Naive thymus-derived CD4-positive, alpha-beta T cell (primary cell): ENCODE measurements around the gene ZBTB46. TPM values are rescaled to one million over a fixed set of nuclear protein-coding genes. Genes with fewer than 3 reads are reported as not detected.
A peak's percentile ranks its signal among the peaks of the same experiment; 100 is the strongest.
"Not testable (repeated sequence)": the region's sequence is repeated elsewhere in the genome, so short reads cannot be mapped to it uniquely, and the experiment has no call there.

Experiments used
- ATAC-seq: fragments of 150-1000 bp; cut with Tn5 transposase; 2 replicates; pipeline ENCODE4 v1.10.0; 2021; ENCODE audit warnings: mild to moderate bottlenecking, moderate library complexity
- CTCF ChIA-PET: fragments of 350-600 bp; sonication (Branson Sonifier 250); formaldehyde crosslinking; loops from one replicate; lab custom pipeline; 2021; ENCODE audit warnings: antibody characterized with exemption; lab: Charles Lee
- POLR2A ChIA-PET: fragments of 350-600 bp; sonication (Branson Sonifier 250); formaldehyde crosslinking; loops from one replicate; lab custom pipeline; 2021; ENCODE audit warnings: antibody characterized with exemption, inconsistent platforms; lab: Charles Lee
- DNase-seq, 9 donors: peaks; one replicate each; pipeline versions ENCODE4 v3.0.0 to v3.0.0-alpha.2; 2020 to 2022; ENCODE audit warnings: mixed read lengths in 1 of 9
- H3K27ac ChIP-seq: one replicate; pipeline ENCODE4 v1.7.0; 2013; ENCODE audit warnings: mild to moderate bottlenecking, low read depth, low read length, moderate library complexity
- H3K27me3 ChIP-seq, 2 donors: one replicate each; pipeline ENCODE4 v1.7.0; 2013; ENCODE audit warnings: low read length in 2 of 2, mild to moderate bottlenecking in 2 of 2, moderate library complexity in 2 of 2; ENCODE audit not compliant: control insufficient read depth in 2 of 2, insufficient read depth in 2 of 2
- H3K36me3 ChIP-seq, 3 experiments: 1 replicate in 2 of 3; 2 replicates in 1 of 3; pipeline ENCODE4 v1.7.0; 2013; ENCODE audit warnings: low read length in 3 of 3, mild to moderate bottlenecking in 3 of 3, moderate library complexity in 1 of 3; ENCODE audit not compliant: insufficient read depth in 3 of 3, control insufficient read depth in 2 of 3
- H3K4me1 ChIP-seq, 2 donors: one replicate each; pipeline ENCODE4 v1.7.0; 2013; ENCODE audit warnings: low read length in 2 of 2, mild to moderate bottlenecking in 2 of 2, moderate library complexity in 1 of 2; ENCODE audit not compliant: control insufficient read depth in 2 of 2, insufficient read depth in 2 of 2
- H3K4me3 ChIP-seq: 2 replicates; pipeline ENCODE4 v1.7.0; 2013; ENCODE audit warnings: mild to moderate bottlenecking, low read length
- H3K9me3 ChIP-seq, 3 experiments: 1 replicate in 2 of 3; 2 replicates in 1 of 3; pipeline ENCODE4 v1.7.0; 2013; ENCODE audit warnings: low read length in 3 of 3; ENCODE audit not compliant: control insufficient read depth in 2 of 3
- H3K27ac Mint-ChIP-seq, 9 donors: one replicate each; pipeline ENCODE4 v1.8.0; 2020 to 2022; ENCODE audit warnings: mixed read lengths in 9 of 9, mild to moderate bottlenecking in 8 of 9, moderate library complexity in 5 of 9, inconsistent platforms in 2 of 9
- H3K27me3 Mint-ChIP-seq, 5 donors: one replicate each; pipeline ENCODE4 v1.8.0; 2021 to 2022; ENCODE audit warnings: mixed read lengths in 5 of 5, mild to moderate bottlenecking in 1 of 5
- H3K36me3 Mint-ChIP-seq, 5 donors: one replicate each; pipeline ENCODE4 v1.8.0; 2020 to 2022; ENCODE audit warnings: mixed read lengths in 5 of 5, mild to moderate bottlenecking in 3 of 5, inconsistent platforms in 1 of 5
- H3K4me1 Mint-ChIP-seq, 7 donors: one replicate each; pipeline ENCODE4 v1.8.0; 2020 to 2022; ENCODE audit warnings: mixed read lengths in 7 of 7, mild to moderate bottlenecking in 3 of 7, inconsistent platforms in 1 of 7
- H3K4me3 Mint-ChIP-seq, 10 donors: one replicate each; pipeline ENCODE4 v1.8.0; 2020 to 2022; ENCODE audit warnings: mild to moderate bottlenecking in 10 of 10, mixed read lengths in 10 of 10, moderate library complexity in 6 of 10, inconsistent platforms in 2 of 10
- H3K9me3 Mint-ChIP-seq, 11 donors: one replicate each; pipeline ENCODE4 v1.8.0; 2020 to 2022; ENCODE audit warnings: mixed read lengths in 11 of 11, mild to moderate bottlenecking in 4 of 11, inconsistent platforms in 1 of 11, moderate library complexity in 1 of 11
- intact Hi-C, 2 donors: fragments of 100-400 bp; cut with micrococcal nuclease; formaldehyde crosslinking; loops; one replicate each; pipeline ENCODE4 v1.15.1; 2023
- polyA plus RNA-seq, 2 donors: library from polyadenylated mRNA; unstranded; fragments of 300-500 nt; fragmentation: Illumina TruSeq; gene quantifications; one replicate each; pipeline ENCODE4 v1.2.3, GENCODE V29; 2021
- total RNA-seq, 6 experiments: library from RNA in 5 of 6; stranded (reverse) in 5 of 6; gene quantifications; 1 replicate in 5 of 6; 2 replicates in 1 of 6; pipeline ENCODE4 v1.2.3 and lab custom pipeline; 2021 to 2026

The ZBTB46 gene
- total and polyA plus RNA-seq, 7 experiments from 2014 or later, result 0.03 to 1.7 (median 0.07) TPM; not detected in 1

DNA sequence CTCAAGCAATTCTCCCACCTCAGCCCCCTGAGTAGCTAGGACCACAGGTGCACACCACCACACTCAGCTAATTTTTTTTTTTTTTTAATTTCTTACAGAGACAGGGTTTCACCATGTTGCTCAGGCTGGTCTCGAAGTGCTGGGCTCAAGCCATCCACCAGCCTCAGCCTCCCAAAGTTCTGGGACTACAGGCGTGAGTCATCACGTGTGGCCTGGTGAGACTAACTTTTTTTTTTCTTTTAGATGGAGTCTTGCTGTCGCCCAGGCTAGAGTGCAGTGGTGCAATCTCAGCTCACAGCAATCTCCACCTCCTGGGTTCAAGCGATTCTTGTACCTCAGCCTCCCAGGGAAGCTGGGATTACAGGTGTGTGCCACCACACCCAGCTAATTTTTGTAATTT lies 31.9 kb downstream of the ZBTB46 start:
- H3K4me3 Mint-ChIP-seq, H3K27me3 ChIP-seq, H3K9me3 ChIP-seq, POLR2A ChIA-PET, H3K36me3 ChIP-seq, H3K4me3 ChIP-seq, DNase-seq, H3K27ac Mint-ChIP-seq, ATAC-seq, H3K27ac ChIP-seq, intact Hi-C loops, H3K9me3 Mint-ChIP-seq, H3K4me1 ChIP-seq, H3K36me3 Mint-ChIP-seq: not testable (repeated sequence)
- CTCF ChIA-PET, result interaction anchor here (0.6 kb wide), 1 partner anchor 8 kb away, joined by 3 read pairs; no protein-coding TSS in a partner anchor
- Mint-ChIP-seq H3K4me1 (peaks cover 4 to 13% (median 8%) of the 10 kb centered on the region in 7 donors), H3K27me3 (peaks cover 7 to 26% (median 12%) of the 10 kb centered on the region in 5 donors)

DNA sequence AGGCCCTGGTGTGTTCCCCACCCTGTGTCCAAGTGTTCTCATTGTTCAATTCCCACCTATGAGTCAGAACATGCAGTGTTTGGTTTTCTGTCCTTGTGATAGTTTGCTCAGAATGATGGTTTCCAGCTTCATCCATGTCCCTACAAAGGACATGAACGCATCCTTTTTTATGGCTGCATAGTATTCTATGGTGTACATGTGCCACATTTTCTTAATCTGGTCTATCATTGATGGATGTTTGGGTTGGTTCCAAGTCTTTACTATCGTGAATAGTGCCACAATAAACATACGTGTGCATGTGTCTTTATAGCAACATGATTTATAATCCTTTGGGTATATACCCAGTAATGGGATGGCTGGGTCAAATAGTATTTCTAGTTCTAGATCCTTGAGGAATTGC lies 33.9 kb downstream of the ZBTB46 start:
- H3K36me3 ChIP-seq, H3K4me3 Mint-ChIP-seq, DNase-seq, intact Hi-C loops, POLR2A ChIA-PET, H3K36me3 Mint-ChIP-seq, H3K27ac ChIP-seq, ATAC-seq, H3K9me3 Mint-ChIP-seq, H3K4me1 Mint-ChIP-seq, H3K4me3 ChIP-seq, H3K27ac Mint-ChIP-seq, H3K4me1 ChIP-seq, CTCF ChIA-PET, H3K9me3 ChIP-seq, H3K27me3 ChIP-seq: not testable (repeated sequence)
- H3K27me3 Mint-ChIP-seq, result peaks cover 0 to 27% (median 5%) of the 10 kb centered on the region in 5 donors

DNA sequence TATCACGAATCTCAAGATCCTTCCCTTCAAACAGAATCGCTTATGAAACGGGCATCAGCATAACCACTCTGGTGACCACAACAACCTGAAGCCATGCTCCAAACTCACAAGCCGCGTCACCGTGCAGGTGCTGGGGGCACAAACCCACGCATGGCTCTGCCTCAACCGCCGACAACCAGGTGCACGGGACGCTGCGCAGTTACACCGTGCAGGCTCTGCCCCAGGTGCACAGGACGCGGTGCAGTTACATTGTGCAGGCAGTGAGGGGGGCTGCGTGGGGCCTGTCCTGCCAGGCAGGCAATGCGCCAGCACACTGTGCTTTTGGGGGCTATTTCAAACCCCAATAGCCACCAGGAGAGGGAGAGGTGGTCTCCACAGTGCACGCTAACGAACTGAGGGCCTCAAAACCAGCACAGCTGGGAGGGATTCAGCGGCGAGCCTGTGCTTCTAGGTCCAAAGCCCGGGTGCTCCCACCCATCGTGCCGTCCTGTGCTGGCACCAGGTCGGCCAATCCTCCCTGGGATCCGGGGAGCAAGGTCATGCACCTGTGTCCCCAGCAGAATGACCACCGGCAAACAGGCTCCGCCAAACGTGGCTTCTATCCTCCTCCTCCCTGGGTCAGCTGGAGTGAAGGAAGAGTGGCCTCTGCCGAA lies 35.8 kb downstream of the ZBTB46 start:
- peak overlapping the region in 1 of 10 donors; percentile 17 for H3K4me3 Mint-ChIP-seq
- intact Hi-C loops, result no loop called here
- H3K27ac Mint-ChIP-seq, result no peak overlapping the region
- POLR2A ChIA-PET, result no interaction called here
- no peaks in the 10 kb centered on the region for H3K9me3 ChIP-seq
- no peak overlapping the region for H3K27ac ChIP-seq
- H3K36me3 Mint-ChIP-seq, result no peaks in the 10 kb centered on the region
- H3K4me1 ChIP-seq, result no peaks in the 10 kb centered on the region
- DNase-seq (no peak), ATAC-seq (no peak)
- peaks cover 0 to 2% (median 0%) of the 10 kb centered on the region in 11 donors for H3K9me3 Mint-ChIP-seq
- peaks cover 0 to 22% (median 0%) of the 10 kb centered on the region in 5 donors for H3K27me3 Mint-ChIP-seq
- H3K36me3 ChIP-seq, result no peaks in the 10 kb centered on the region
- H3K4me3 ChIP-seq, result no peak overlapping the region
- H3K27me3 ChIP-seq, result no peaks in the 10 kb centered on the region
- CTCF ChIA-PET, result interaction anchor here (1.4 kb wide), 1 partner anchor 88 kb away, joined by 4 read pairs; the partner anchor contains the start of genes ARFRP1 and ZGPAT
- H3K4me1 Mint-ChIP-seq, result peaks cover 0 to 7% (median 3%) of the 10 kb centered on the region in 7 donors

DNA sequence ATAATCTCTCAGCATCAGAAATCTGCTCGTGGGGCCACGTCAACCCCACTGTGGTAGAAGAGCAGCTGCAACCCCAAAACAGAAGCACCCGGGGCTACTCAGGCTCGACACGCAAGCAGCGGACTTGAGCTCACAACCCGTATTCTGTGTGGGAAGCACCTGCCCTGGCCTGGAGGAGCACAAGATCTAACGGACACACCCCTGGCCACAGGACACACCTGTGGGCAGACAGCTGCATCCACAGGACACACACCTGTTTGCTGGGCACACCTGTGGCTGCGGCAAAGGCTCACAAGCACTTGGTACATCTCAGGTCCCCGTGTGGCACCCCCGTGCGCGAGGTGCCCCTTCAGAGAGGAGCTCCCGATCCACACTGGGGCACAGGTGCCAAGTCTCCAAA lies 36.5 kb downstream of the ZBTB46 start:
- intact Hi-C loops, result no loop called here
- Mint-ChIP-seq H3K36me3 (no peaks in the 10 kb centered on the region), H3K4me3 (no peak overlapping the region), H3K27me3 (peaks cover 0 to 22% (median 0%) of the 10 kb centered on the region in 5 donors), H3K9me3 (peaks cover 0 to 2% (median 0%) of the 10 kb centered on the region in 11 donors), H3K4me1 (peaks cover 0 to 7% (median 3%) of the 10 kb centered on the region in 7 donors), H3K27ac (no peak overlapping the region)
- no peak for ATAC-seq
- H3K27ac ChIP-seq, result no peak overlapping the region
- no peaks in the 10 kb centered on the region for H3K27me3 ChIP-seq
- CTCF ChIA-PET, result interaction anchor here (1.4 kb wide), 1 partner anchor 87 kb away, joined by 4 read pairs; the partner anchor contains the start of genes ARFRP1 and ZGPAT
- no peak overlapping the region for H3K4me3 ChIP-seq
- DNase-seq, result no peak
- POLR2A ChIA-PET, result no interaction called here
- no peaks in the 10 kb centered on the region for H3K4me1 ChIP-seq
- H3K36me3 ChIP-seq, result no peaks in the 10 kb centered on the region
- H3K9me3 ChIP-seq, result no peaks in the 10 kb centered on the region

DNA sequence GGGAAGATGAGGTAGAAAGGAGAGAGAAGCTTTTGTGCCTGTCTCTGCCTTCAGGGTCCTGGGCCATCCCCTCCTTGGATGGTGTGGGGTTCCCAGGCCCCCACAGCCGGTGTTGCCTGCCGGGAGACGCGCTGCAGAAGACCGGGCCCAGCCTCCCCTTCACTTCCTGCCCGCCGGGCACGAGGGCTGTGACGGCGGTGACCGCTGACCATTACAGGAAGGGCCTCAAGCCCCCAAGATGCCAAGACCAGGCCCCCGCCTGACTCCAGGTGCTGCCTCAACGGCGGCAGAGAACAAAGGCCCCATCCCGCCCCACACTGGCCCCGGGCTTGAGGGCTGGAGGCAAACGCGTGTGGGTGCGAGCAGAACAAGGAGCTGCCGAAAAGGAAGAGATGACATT lies 38.2 kb downstream of the ZBTB46 start:
- H3K9me3 ChIP-seq, result no peaks in the 10 kb centered on the region
- CTCF ChIA-PET, result interaction anchor here (0.6 kb wide), 1 partner anchor 158 kb away, joined by 5 read pairs; no protein-coding TSS in a partner anchor
- no peaks in the 10 kb centered on the region for H3K36me3 Mint-ChIP-seq
- H3K27me3 ChIP-seq, result no peaks in the 10 kb centered on the region
- ATAC-seq, result no peak
- intact Hi-C loops, result no loop called here
- no peak for DNase-seq
- H3K4me3 ChIP-seq, result no peak overlapping the region
- peaks cover 0 to 22% (median 0%) of the 10 kb centered on the region in 5 donors for H3K27me3 Mint-ChIP-seq
- no peak overlapping the region for H3K27ac Mint-ChIP-seq
- H3K4me3 Mint-ChIP-seq, result no peak overlapping the region
- H3K36me3 ChIP-seq, result no peaks in the 10 kb centered on the region
- H3K9me3 Mint-ChIP-seq, result peaks cover 0 to 2% (median 0%) of the 10 kb centered on the region in 11 donors
- H3K4me1 ChIP-seq, result no peaks in the 10 kb centered on the region
- H3K4me1 Mint-ChIP-seq, result peaks cover 0 to 7% (median 4%) of the 10 kb centered on the region in 7 donors
- POLR2A ChIA-PET, result no interaction called here
- H3K27ac ChIP-seq, result no peak overlapping the region

DNA sequence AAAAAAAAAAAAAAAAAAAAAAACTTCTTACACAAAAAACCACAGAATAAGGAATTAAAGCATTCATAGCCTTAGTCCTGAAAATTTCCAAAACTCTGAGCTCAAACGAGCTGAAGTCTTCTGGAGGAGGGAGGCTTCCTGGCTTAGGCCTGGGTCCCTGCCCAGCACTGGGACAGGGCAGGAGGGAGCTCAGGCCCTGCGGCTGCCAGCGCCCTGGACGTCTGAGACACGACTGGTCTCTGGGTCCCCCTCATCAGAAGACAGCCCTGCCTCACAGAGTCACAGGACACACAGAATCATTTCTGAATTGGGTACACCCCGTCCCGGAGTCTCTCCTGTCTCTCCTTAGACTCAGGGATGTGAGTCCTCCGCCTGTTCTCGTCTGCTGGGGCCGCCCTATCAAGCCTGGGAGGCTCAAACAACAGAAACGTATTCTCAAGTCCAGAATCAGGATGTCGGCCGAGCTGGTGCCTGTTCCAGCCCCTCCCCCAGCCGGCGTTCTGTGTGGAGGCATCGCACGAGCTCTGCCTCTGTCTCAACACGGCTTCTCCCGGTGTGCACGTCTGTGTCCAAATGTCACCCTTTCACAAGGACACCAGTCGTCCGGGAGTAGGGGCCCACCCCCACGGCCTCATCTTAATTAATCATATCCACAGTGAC lies 39.4 kb downstream of the ZBTB46 start:
- H3K4me1 Mint-ChIP-seq, result peaks cover 0 to 7% (median 2%) of the 10 kb centered on the region in 7 donors
- H3K27me3 Mint-ChIP-seq, result peaks cover 0 to 18% (median 0%) of the 10 kb centered on the region in 5 donors
- H3K9me3 Mint-ChIP-seq, result peaks cover 0 to 2% (median 0%) of the 10 kb centered on the region in 11 donors
- Histone ChIP-seq H3K4me1 (no peaks in the 10 kb centered on the region), H3K4me3 (no peak overlapping the region), H3K36me3 (no peaks in the 10 kb centered on the region), H3K27ac (no peak overlapping the region), H3K9me3 (no peaks in the 10 kb centered on the region), H3K27me3 (no peaks in the 10 kb centered on the region)
- DNase-seq (no peak), ATAC-seq (no peak)
- H3K4me3 Mint-ChIP-seq, result no peak overlapping the region
- POLR2A ChIA-PET, result no interaction called here
- intact Hi-C loops, result no loop called here
- no peak overlapping the region for H3K27ac Mint-ChIP-seq
- H3K36me3 Mint-ChIP-seq, result no peaks in the 10 kb centered on the region
- CTCF ChIA-PET, result interaction anchor here (0.7 kb wide), 1 partner anchor 8 kb away, joined by 3 read pairs; no protein-coding TSS in a partner anchor
